Activated CD4-positive, alpha-beta T cell treated with anti-CD3 and anti-CD28 coated beads, Interleukin-2, amount 50 U/mL, for 24 hours (primary cell): Measurements from ENCODE around the gene KAZALD1.

ENCODE experiments used
- DNase-seq, 2 donors: peaks; one replicate each; pipeline ENCODE4 v3.0.0-alpha.2; 2020; ENCODE audit warnings: low read depth in 1 of 2, low spot score in 1 of 2

Gene KAZALD1

DNA sequence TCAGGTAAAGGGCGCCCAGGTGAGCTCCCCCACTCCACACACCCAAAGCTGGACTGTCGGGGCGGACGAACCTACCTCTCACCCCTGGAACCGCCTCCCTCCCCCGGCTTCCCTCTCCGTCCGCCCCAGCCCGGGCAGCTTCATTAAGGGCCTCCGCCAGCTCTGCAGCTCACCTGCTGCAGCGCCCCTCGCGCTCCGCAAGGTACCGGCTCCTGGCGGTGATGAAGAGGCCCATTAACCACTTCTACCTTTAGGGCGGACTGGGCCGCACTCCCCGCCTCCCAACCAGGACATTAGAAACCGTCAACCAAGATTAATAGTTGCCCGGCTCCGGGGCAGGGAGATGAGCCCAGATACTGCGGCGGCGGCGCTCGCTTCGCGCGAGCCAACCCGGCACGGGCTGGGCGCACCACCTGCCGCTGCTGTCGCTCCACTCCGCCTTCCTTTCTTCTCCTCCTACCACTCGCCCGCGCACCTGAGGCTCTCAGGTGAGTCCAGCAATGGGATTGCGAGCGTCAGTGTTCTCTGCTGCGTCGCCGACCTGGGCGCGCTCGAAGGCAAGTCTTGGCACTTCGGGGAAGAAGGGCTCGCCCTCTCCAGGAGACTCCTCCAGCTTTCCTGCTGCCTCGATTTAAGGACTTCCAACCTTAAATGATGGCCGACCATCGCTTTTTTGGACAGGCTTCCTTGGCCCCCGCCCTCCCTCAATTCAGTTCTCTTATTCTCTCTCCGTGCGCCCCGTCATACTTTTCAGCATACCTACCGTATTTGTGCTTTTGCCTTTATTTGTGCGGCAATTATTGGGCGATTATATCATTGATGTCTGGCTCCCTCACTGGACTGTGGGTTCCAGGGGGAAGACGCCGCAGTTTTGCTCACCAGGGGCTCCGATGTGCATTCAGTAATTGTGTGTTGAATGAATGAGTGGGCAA, 13.6 kb upstream of the KAZALD1 start:
- no peak for DNase-seq

DNA sequence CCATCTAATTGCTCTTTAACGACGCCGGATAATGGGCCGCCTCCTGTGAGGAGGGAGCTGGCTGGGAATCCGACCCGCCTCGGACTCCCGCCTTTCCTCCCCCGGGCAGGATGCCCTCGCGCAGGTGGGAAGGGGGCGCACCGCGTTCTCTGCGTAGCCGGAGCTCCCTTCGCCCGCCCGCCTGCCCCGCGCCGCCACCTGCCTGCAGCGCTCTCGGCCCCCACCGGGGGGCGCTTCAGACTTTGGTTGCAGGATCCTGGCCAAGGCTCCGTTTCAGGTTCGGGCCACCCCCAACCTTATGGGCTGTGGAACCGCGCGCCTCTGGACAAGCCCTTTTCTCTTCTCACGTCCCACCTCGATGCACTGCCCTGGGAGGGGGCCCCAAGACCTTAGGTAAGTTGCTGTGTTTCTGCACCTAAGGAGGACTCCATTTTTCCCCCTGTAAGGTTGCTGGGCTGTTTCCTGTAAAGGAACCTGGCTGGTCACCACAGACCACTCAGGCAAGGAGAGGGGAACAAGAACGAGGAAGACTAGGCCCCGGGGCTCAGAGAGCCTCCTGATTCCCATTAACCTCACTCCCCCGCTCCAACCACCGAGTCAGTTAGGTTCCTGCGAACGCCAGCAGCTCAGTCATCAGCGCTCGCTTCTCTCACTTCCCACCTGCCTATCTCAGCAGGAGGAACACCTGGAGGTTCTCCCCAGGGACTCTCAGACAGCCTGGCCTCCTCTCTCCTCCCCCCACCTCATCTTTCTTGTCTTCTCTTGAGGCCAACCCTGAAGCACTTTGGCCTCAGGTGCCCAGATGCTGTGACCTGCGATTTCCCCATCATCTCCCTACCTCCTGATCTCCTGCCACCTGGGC, 11.3 kb upstream of the KAZALD1 start:
- DNase-seq = peak; percentile 55 to 69

DNA sequence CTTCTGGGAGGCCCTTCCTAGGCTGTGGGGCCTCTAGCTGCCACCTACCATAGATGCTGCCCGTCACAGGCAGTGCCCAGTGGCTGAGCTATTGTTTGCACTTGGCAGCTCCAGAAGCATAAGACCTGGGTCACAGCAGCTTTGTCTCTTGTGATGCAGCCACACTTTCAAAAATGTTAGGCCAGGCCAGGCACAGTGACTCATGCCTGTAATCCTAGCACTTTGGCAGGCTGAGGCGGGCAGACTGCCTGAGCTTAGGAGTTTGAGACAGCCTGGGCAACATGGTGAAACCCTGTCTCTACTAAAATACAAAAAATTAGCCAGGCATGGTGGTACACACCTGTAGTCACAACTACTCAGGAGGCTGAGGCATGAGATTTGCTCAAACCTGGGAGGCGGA, 9.5 kb upstream of the KAZALD1 start:
- DNase-seq = no peak

DNA sequence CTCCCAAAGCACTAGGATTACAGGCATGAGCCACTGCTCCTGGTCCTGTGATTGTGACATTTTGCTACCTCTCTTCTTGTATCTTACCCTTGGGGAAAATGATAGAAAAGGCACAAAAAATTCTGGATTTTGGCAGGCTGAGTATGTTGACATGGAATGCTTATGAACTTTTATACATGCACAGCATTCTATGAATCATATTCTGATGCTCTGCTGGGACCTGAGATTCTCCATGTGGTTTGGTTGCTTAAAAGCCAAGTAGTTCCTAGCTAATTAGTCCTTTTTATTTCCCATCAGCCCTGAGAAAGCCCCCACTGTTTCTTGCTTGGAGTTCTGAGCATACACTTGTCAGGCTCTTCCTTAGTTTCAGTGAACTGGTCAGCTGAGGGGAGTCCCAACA, 8.3 kb upstream of the KAZALD1 start:
- no peak for DNase-seq

DNA sequence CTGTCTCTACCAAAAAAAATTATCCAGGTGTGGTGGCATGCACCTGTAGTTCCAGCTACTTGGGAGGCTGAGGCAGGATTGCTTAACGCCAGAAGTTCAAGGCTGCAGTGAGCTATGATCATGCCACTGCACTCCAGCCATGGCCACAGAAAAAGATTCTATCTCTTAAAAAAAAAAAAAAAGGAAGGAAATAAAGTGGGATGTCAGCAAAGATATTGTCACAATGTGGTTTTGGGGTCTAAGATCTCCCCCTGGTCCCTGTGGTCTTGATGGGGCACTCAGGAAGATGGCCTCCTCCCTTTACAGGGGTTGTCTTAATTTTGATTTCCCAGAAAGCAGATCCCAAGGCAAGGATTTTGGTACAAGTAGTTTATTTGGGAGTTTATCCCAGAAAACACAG, 7.4 kb upstream of the KAZALD1 start:
- no peak for DNase-seq

DNA sequence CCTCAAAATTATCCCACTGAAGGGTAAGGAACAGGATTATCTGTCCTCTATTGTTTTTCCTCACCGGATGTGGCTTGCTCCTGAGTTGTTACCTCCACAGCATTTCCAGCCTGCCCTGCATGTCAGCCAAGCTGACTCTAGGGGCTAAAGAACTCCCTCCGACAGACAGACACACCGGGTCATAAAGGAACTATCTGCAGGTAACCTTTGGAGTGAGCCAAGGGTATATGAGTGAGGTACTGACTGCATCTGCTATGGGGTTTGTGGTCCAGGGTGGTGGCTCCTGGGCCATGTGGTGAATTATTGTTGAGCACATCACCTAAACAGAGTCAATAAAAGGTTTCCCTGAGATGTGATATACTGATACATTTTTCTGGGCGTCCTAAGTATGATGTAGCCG, 6.9 kb upstream of the KAZALD1 start:
- no peak for DNase-seq

DNA sequence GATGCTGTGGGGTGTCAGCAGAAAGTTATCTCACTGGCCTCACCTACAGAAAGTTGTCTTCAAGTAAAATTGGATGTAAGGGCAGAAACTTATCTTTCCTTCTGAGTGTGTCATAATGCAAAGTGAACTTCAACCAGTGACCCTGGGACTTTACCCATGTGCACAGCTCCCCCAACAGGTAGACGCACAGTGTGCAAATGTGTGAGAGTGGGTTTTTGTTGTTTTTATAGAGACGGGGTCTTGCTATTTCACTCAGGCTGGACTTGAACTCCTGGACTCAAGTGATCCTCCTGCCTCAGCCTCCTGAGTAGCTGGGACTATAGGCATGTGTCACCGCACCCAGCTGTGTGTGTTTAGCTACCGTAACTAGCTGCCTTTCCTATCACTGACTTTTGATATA, 6.4 kb upstream of the KAZALD1 start:
- no peak for DNase-seq

DNA sequence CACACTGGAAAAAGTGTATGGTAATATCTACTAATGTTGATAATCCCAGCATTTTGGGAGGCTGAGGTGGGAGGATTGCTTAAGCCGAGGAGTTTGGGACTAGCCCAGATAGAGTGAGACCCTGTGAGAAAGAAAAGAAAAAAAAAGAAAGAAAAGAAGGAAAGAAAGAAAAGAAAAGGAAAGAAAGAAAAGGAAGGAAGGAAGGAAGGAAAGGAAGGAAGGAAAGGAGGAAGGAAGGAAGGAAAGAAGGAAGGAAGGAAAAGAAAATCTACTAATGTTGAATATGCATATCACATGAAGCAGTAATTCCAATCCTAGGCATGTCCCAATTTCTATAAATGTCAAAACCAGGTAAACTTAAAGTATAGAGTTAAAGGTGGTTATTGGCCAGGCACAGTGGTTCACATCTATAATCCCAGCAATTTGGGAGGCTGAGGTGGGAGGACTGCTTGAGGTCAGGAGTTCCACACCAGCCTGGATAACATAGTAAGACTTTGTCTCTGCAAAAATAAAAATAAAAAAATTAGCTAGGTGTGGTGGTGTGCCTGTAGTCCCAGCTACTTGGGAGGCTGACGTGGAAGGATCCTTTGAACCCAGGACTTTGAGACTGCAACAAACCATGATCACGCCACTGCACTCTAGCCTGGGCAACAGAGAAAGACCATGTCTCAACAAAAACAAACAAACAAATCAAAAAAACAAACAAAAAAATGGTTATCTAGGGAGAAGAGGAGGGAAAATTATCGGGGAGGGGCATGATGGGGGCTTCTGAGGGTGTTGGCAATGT, 5.2 kb upstream of the KAZALD1 start:
- no peak for DNase-seq

DNA sequence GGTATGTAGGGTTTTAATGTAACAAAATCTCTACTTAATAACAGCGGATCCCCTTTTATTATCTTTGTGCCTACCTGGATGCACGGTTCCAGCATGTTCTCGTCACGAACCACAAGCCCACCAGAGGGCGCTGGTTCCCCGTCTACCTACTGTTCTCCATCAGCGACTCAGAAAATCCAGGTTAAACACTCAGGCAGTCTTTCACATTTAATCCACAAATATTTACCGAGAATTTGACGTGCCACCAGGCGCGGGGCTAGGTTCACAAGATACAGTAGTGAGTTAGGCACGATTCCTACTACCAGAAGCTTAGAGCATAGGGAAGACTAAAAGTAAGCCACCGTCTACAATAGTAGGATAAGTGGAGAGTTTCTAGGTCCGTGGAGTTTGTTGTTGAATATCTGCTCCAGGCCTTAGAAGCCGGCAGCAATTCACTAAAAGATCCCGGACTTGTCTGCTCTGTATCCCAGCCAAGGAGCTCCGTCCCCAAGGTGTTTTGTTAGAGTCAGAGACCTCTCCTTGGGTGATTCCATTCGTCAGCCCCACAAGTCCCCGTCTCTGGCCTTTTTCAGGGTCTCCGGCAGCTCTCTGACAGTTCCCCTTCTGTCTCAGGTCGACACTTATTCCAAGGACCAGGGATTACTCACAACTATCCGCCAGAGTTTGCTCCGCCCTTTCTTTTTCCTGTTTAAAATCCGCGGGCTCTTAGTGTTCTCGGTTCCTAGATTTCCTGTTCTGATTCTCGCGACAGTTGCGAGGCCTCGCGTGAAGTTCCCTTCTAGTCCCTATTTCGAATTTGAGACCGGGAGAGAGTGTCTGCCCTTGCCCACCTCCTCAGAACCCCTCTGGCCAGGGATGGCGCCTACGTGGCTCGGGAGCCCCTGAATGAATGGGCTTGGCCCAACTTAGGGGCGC, 1.5 kb upstream of the KAZALD1 start:
- DNase-seq = peak; percentile 86 to 93

DNA sequence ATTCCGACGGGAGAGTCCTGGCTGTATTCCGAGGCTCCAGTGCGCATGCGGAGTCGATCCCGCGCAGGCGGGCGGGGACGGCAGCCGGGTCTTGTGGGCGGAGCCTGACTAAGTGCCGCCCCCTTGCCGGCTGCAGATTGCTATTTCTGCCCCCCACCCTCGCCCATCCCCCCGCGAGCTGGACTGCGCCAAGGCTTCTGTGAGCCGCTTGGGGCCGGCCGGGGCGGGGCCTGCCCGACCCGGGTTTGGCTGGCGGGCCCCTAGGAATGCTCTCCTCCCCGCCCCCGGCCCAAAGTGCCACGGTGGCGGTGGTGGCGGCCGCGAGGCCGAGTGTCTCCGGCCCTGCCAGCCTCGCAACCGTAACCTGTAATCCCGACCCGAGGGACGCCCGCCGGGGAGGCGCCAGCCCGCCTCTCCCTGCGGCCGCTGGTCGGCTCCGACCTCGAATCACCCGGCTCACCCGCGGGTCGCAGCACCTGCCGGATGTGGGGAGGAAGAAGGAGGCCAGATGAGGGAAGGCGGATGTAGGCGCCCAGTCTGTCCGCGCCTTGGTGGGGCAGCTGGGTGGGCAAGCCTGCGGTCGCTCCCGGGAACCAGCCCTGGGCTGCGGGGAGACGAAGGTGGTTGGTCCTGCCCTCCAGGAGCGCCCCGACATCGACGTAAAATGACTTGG, 702 bp upstream of the KAZALD1 start:
- DNase-seq = peak in 1 of 2 donors; percentile 87

DNA sequence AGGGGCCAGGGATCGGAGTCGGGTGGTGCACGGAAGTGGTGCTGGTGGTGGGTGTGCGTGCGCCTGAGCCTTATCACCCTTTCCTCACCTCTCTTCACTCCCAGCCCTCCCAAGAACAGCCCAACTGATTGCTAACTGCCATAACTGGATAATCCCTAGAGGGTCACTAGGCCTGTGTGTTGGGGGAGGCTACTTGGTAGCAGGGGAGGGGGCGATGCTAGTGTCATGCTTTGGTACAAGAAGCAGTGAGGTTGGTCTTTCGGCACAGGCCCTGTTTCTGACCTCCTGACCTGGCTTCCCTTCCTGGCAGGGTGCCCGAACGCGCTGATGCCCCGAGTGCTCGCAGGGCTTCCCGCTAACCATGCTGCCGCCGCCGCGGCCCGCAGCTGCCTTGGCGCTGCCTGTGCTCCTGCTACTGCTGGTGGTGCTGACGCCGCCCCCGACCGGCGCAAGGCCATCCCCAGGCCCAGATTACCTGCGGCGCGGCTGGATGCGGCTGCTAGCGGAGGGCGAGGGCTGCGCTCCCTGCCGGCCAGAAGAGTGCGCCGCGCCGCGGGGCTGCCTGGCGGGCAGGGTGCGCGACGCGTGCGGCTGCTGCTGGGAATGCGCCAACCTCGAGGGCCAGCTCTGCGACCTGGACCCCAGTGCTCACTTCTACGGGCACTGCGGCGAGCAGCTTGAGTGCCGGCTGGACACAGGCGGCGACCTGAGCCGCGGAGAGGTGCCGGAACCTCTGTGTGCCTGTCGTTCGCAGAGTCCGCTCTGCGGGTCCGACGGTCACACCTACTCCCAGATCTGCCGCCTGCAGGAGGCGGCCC, 652 bp downstream of the KAZALD1 start:
- peak in 1 of 2 donors; percentile 23 for DNase-seq

DNA sequence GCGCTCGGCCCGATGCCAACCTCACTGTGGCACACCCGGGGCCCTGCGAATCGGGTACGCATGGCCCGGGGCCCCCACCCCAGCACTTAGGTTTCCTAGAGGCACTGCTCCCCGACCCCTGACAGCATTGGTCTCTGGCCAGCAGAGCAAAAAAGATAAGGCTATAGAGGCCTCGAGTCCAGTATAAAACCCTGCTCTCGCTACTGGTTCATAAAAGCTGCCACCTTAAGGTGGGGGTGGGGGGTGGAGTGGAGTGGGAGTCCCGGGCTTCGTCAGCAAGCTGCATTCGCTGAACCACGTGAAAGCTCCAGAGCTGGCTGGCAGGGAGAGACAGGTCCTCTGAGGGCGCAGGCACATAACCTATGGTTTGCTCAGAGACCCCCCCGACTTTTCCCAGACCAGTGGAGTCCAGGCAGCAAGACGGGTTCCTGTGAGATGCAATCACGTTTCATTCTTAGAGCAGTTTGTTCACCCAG, 1.3 kb downstream of the KAZALD1 start:
- no peak for DNase-seq

DNA sequence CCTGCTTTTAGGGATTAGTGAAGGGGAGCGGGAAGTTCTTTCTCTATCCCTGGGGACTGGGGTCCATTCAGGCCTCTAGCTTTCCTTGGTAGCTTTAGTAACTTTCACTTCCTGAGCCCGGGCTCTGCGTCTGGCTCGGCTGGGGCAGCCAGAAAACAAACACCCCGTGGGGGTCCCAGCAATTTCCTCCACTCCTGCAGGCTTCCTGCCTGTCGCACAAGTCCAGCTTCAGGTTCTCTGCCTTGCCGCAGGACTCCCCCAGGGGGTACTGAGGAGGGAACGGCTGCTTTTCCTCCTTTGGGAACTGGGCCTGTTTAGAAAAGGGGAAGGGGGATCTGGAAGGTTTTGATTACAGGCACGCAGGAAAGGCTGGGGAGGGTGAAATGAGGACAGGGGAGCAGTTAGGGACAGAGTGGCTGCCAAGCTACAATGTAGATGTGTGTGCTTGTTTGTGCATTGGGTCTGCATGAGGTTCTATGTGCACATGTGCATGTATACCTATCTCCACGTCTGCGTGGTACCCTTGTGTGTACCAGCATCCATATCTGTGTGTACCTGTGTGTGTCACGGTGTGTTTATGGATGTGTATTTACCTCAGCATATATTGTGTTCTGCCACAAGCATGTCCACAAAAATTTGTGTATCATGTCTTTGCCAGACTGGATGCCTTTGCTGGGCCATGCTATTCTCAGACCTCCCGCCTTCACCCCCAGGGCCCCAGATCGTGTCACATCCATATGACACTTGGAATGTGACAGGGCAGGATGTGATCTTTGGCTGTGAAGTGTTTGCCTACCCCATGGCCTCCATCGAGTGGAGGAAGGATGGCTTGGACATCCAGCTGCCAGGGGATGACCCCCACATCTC, 2.0 kb downstream of the KAZALD1 start:
- no peak for DNase-seq

DNA sequence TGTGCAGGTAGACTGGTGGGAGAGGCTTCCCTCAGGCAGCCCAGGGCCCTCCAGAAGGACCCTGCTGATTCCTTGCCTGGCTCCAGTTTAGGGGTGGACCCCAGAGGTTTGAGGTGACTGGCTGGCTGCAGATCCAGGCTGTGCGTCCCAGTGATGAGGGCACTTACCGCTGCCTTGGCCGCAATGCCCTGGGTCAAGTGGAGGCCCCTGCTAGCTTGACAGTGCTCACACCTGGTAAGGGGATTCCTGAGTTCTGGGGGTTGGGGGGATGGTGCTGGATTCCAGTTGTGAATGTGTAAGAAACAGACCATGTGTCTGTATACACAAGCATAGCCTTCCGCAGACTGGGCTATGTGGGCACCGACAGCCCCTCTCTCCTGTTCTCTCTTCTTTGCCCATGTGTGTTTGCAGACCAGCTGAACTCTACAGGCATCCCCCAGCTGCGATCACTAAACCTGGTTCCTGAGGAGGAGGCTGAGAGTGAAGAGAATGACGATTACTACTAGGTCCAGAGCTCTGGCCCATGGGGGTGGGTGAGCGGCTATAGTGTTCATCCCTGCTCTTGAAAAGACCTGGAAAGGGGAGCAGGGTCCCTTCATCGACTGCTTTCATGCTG, 2.7 kb downstream of the KAZALD1 start:
- no peak for DNase-seq

DNA sequence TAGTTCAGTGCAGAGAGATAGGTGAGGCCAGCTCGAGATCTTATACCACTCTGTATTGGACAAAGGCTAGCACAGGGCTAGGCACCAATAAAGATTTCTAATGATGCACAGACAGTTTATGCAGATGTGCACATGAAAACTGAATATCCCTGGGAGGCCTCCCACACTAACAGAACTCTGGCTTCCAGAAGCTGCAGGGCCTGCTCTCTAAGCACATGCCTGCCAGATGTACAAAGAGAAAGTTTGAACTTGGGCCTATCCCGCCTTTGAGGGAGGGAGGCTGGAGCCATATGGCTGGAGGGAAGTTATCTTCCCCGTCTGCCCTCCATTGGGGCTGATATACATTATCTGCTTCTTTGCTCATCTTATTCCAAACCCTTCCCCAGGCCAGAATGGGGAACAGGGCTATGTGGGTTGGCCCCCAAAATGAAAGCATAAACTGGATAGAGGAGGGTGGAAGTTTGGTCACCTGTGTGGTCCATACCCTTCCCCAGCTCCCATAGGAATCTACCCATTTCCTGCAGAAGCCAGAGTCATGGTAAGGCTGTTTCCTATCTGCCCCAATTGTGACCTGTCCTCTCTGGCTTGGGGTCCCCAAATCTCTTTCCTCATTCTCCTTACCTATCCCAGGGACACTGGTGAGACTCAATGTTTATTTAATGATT, 3.8 kb downstream of the KAZALD1 start:
- no peak for DNase-seq

DNA sequence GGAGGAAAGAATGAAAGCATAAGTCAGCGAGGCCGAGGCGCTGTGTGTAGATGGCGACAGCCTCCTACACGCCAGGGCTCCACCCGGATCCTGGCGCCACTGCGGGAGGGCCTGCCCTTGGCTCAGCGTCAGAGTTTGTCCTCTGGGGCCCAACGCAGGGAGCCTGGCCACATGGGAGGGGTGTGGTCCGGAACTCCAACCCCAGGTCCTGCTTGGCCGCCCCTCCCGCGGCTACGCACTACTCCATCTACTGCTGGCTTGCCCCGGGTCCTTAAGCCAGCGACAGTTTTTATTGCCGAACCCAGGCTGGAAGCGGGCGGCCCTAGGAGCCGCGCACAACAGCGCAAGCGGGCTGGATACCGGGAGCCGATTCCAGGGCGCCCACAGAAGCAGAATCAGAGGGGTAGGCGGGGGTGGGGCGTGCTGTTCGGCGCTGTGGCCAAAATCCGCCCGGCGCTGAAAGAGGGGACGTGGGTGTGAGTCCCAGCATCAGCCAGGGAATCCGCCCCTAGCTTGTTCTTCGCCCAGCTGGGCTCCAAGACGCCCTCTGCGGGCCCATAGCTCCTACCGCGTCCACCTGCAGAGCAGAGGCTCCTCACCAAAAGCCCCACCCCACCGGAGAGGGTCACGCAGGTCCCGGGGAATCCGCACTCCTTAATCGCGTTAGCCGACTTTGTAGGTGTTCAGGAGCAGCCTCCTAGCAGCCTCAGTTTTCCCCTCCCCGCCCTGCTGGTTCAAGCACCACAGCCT, 4.5 kb downstream of the KAZALD1 start:
- DNase-seq = no peak
